ENCODE results near the gene ALDH7A1.

The ALDH7A1 gene

GRCh38 chr5:126508251-126508961, 86.6 kb downstream of the ALDH7A1 start:
- DNase-seq (ENCODE audit: low spot score): no peak

- DNase-seq (ENCODE audit: low spot score): peak; percentile 13
These were observed 88.9 kb downstream of the ALDH7A1 start for GRCh38 chr5:126506079-126506478.

- DNase-seq (ENCODE audit: low spot score): peak; percentile 47
These were observed 91.4 kb downstream of the ALDH7A1 start for GRCh38 chr5:126503602-126504104.

GRCh38 chr5:126501448-126501847, 93.6 kb downstream of the ALDH7A1 start:
- no peak for DNase-seq (ENCODE audit: low spot score)

- peak; percentile 19 for DNase-seq (ENCODE audit: low spot score)
These were observed 95.1 kb downstream of the ALDH7A1 start for GRCh38 chr5:126499853-126500342.

GRCh38 chr5:126499278-126499677, 95.7 kb downstream of the ALDH7A1 start:
- no peak for DNase-seq (ENCODE audit: low spot score)

GRCh38 chr5:126497506-126497905, 97.5 kb downstream of the ALDH7A1 start:
- no peak for DNase-seq (ENCODE audit: low spot score)

- DNase-seq (ENCODE audit: low spot score): no peak
These were observed 100.6 kb downstream of the ALDH7A1 start for GRCh38 chr5:126494393-126494792.

GRCh38 chr5:126492939-126493338, 102.1 kb downstream of the ALDH7A1 start:
- no peak for DNase-seq (ENCODE audit: low spot score)

- DNase-seq (ENCODE audit: low spot score): no peak
These were observed 104.7 kb downstream of the ALDH7A1 start for GRCh38 chr5:126490167-126490940.

- no peak for DNase-seq (ENCODE audit: low spot score)
These were observed 106.5 kb downstream of the ALDH7A1 start for GRCh38 chr5:126488443-126489065.

GRCh38 chr5:126487596-126487995, 107.4 kb downstream of the ALDH7A1 start:
- no peak for DNase-seq (ENCODE audit: low spot score)

GRCh38 chr5:126486332-126486731, 108.7 kb downstream of the ALDH7A1 start:
- DNase-seq (ENCODE audit: low spot score): no peak

- no peak for DNase-seq (ENCODE audit: low spot score)
These were observed 110.8 kb downstream of the ALDH7A1 start for GRCh38 chr5:126484253-126484652.

- no peak for DNase-seq (ENCODE audit: low spot score)
These were observed 111.9 kb downstream of the ALDH7A1 start for GRCh38 chr5:126483156-126483555.

- no peak for DNase-seq (ENCODE audit: low spot score)
These were observed 112.4 kb downstream of the ALDH7A1 start for GRCh38 chr5:126482591-126482990.

GRCh38 chr5:126481243-126481642, 113.8 kb downstream of the ALDH7A1 start:
- DNase-seq (ENCODE audit: low spot score): no peak
